ENCODE data around the gene ZNF277.

ZNF277 gene

GRCh38 chr7:112233048-112233697 is 26.7 kb downstream of the ZNF277 start:
- H3K9ac ChIP-seq (ENCODE audit: low read length), result no peak overlapping the region
- H3K27ac ChIP-seq (ENCODE audit: low read depth, low read length), result no peak overlapping the region
- H3K27me3 ChIP-seq (ENCODE audit: low read length), result no peaks in the 10 kb centered on the region
- H3K4me2 ChIP-seq (ENCODE audit: low read depth, low read length, poor library complexity, severe bottlenecking), result no peak overlapping the region
- no peak overlapping the region for H3K4me3 ChIP-seq (ENCODE audit: insufficient read depth, low read length, poor library complexity, severe bottlenecking)
- no peaks in the 10 kb centered on the region for H3F3A ChIP-seq (ENCODE audit: insufficient read depth)
- no peaks in the 10 kb centered on the region for H3K9me3 ChIP-seq (ENCODE audit: insufficient read depth, low read length)
- no peaks in the 10 kb centered on the region; the same call in 1 of the 2 replicates for H4K20me1 ChIP-seq (ENCODE audit: low read depth, low read length)
- no peaks in the 10 kb centered on the region for H3K36me3 ChIP-seq (ENCODE audit: low read length)
- TF ChIP-seq EZH2phosphoT487 (conservative IDR thresholded peaks at IDR 0.05; ENCODE audit: low read length), result no peak
- TF ChIP-seq CTCF (IDR thresholded peaks at IDR 0.05; ENCODE audit: insufficient read depth, low read length, poor library complexity, severe bottlenecking), result no peak
- no peak overlapping the region for H2AFZ ChIP-seq (ENCODE audit: low read depth, low read length, severe bottlenecking)
- no peaks in the 10 kb centered on the region for H3K9me2 ChIP-seq (replicated peaks; ENCODE audit: insufficient read depth, low read length)
- H3K79me2 ChIP-seq (ENCODE audit: insufficient read depth, low read length), result no peaks in the 10 kb centered on the region

GRCh38 chr7:112234147-112234546 is 27.7 kb downstream of the ZNF277 start:
- Histone ChIP-seq H2AFZ (ENCODE audit: low read depth, low read length, severe bottlenecking) (no peak overlapping the region), H3K36me3 (ENCODE audit: low read length) (no peaks in the 10 kb centered on the region), H4K20me1 (ENCODE audit: low read depth, low read length) (no peaks in the 10 kb centered on the region; the same call in 1 of the 2 replicates), H3K27me3 (ENCODE audit: low read length) (no peaks in the 10 kb centered on the region), H3K4me3 (ENCODE audit: insufficient read depth, low read length, poor library complexity, severe bottlenecking) (no peak overlapping the region), H3F3A (ENCODE audit: insufficient read depth) (no peaks in the 10 kb centered on the region), H3K9ac (ENCODE audit: low read length) (no peak overlapping the region), H3K79me2 (ENCODE audit: insufficient read depth, low read length) (no peaks in the 10 kb centered on the region), H3K9me3 (ENCODE audit: insufficient read depth, low read length) (no peaks in the 10 kb centered on the region), H3K9me2 (replicated peaks; ENCODE audit: insufficient read depth, low read length) (no peaks in the 10 kb centered on the region), H3K4me2 (ENCODE audit: low read depth, low read length, poor library complexity, severe bottlenecking) (no peak overlapping the region), H3K27ac (ENCODE audit: low read depth, low read length) (no peak overlapping the region)
- TF ChIP-seq CTCF (IDR thresholded peaks at IDR 0.05; ENCODE audit: insufficient read depth, low read length, poor library complexity, severe bottlenecking) (no peak), EZH2phosphoT487 (conservative IDR thresholded peaks at IDR 0.05; ENCODE audit: low read length) (no peak)

- H3K4me2 ChIP-seq (ENCODE audit: low read depth, low read length, poor library complexity, severe bottlenecking), result no peak overlapping the region
- TF ChIP-seq EZH2phosphoT487 (conservative IDR thresholded peaks at IDR 0.05; ENCODE audit: low read length) (no peak), CTCF (IDR thresholded peaks at IDR 0.05; ENCODE audit: insufficient read depth, low read length, poor library complexity, severe bottlenecking) (no peak)
- H4K20me1 ChIP-seq (ENCODE audit: low read depth, low read length), result no peaks in the 10 kb centered on the region
Observed at GRCh38 chr7:112236597-112236996, 30.1 kb downstream of the ZNF277 start.

More at GRCh38 chr7:112236597-112236996, 30.1 kb downstream of the ZNF277 start:
- Histone ChIP-seq H3K9me3 (ENCODE audit: insufficient read depth, low read length) (no peaks in the 10 kb centered on the region), H3K27ac (ENCODE audit: low read depth, low read length) (no peak overlapping the region), H3K9me2 (replicated peaks; ENCODE audit: insufficient read depth, low read length) (no peaks in the 10 kb centered on the region), H2AFZ (ENCODE audit: low read depth, low read length, severe bottlenecking) (no peak overlapping the region), H3K4me3 (ENCODE audit: insufficient read depth, low read length, poor library complexity, severe bottlenecking) (no peak overlapping the region), H3K9ac (ENCODE audit: low read length) (no peak overlapping the region), H3K79me2 (ENCODE audit: insufficient read depth, low read length) (no peaks in the 10 kb centered on the region), H3K27me3 (ENCODE audit: low read length) (no peaks in the 10 kb centered on the region), H3F3A (ENCODE audit: insufficient read depth) (no peaks in the 10 kb centered on the region), H3K36me3 (ENCODE audit: low read length) (no peaks in the 10 kb centered on the region)
